ENCODE results near the gene THY1.

Gene THY1

GRCh38 chr11:119368121-119369034 is 54.6 kb downstream of the THY1 start:
- DNase-seq, result peak; percentile 81

- DNase-seq, result no peak
Observed at GRCh38 chr11:119367661-119368120, 55.3 kb downstream of the THY1 start.

Measured in DMS79 treated with DMSO at 0.1 percent for 48 hours (cell line).